Skin of body (tissue), 3 donors: Measurements from ENCODE around the gene CRACR2A. TPM values are rescaled to one million over a fixed set of nuclear protein-coding genes. Genes with fewer than 3 reads are reported as not detected.

Experiments
- DNase-seq: peaks from one replicate; lab custom pipeline; 2025; lab: John Stamatoyannopoulos, UW
- small RNA-seq: library from RNA; depleted of rRNA; stranded (forward); fragments of <200 nt; gene quantifications from one replicate; pipeline ENCODE3, GENCODE V24; 2014; ENCODE audit warnings: low replicate concordance
- total RNA-seq: library from RNA; depleted of rRNA; stranded (reverse); fragments of >200 nt; gene quantifications from one replicate; pipeline ENCODE4 v1.2.3, GENCODE V29; 2014

CRACR2A gene
- total RNA-seq, 1 donor from 2014 or later: 1.8 TPM

DNA sequence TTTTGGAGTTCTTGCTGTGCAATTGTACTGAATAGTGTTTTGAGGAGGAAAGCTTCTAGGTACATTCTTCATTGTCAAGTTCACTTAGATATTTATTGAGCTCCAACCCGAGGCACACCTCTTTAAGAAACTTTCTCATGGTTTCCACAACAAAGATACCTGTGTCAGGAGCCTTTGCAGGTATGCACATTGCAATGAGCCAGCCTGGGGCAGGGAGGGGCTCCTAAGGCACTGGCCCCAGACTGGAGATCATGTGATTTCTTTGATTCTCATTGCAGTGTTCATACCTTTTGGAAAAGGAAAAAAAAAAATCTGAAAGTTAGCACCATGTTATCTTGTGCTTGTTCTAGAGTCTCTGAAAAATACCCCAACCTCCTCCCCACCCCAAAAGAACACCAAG is 181.6 kb downstream of the CRACR2A start:
- DNase-seq: no peak

DNA sequence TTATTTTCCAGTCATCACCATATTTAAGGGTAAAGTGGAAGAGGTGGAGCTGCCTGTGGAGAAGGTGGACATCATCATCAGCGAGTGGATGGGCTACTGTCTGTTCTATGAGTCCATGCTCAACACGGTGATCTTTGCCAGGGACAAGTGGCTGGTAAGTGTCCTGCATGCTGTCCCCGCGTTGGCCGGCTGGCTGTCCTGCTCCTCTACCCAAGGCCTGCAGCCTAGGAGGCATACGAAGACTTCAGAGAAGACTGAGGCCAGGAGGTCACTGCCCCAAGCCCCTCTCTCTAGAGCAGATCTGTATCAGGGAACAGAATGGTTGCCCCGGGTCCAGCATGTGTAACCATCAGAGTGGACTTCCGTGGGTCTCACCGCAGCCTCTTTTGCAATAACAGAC is 184.2 kb downstream of the CRACR2A start:
- DNase-seq: no peak

DNA sequence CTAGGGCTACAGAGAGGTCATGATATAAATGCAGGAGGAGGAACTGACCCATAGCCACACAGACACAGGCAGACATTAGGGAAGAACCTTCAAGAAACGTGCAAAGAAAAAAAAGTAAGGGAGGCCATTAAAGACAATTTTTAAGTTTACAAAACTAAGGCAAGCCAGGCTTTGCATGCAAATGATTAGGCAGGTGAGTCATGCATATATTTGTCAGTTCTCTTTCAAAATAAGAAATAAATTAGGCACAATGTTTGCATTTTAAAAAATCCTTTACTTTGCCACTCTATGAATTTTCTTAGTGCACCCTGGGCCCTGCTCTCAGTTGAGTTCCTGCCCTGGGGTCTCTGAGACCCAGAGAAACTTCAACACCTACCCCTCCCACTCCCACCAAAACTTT is 186.9 kb downstream of the CRACR2A start:
- DNase-seq: no peak

Small RNA genes lying within 50 kb of the gene (small RNA-seq; reads per million reads assigned to genes)
- gene RNU6-174P: not detected

Other genes with a start within 250 kb of the CRACR2A start
- 5.2 TPM for gene PARP11, start 120.3 kb upstream of the CRACR2A start, total RNA-seq